Progenitor cell of endocrine pancreas (in vitro differentiated cells): ENCODE data around the gene ALAD. TPM values are rescaled to one million over a fixed set of nuclear protein-coding genes. Genes with fewer than 3 reads are reported as not detected.
"Not testable (repeated sequence)": the region's sequence is repeated elsewhere in the genome, so short reads cannot be mapped to it uniquely, and the experiment has no call there.

Experiments
- DNase-seq: peaks from one replicate; pipeline ENCODE4 v3.0.0; 2021; ENCODE audit warnings: low spot score; ENCODE audit not compliant: unreplicated experiment
- H3K27ac Mint-ChIP-seq: 2 replicates; pipeline ENCODE4 v1.8.0; 2021; ENCODE audit warnings: mild to moderate bottlenecking, moderate library complexity, mixed read lengths
- H3K27me3 Mint-ChIP-seq: 2 replicates; pipeline ENCODE4 v1.8.0; 2021; ENCODE audit warnings: mixed read lengths
- H3K36me3 Mint-ChIP-seq: 2 replicates; pipeline ENCODE4 v1.8.0; 2022; ENCODE audit warnings: mixed read lengths; ENCODE audit not compliant: insufficient read depth
- H3K4me1 Mint-ChIP-seq: 2 replicates; pipeline ENCODE4 v1.8.0; 2021; ENCODE audit warnings: low read depth, mixed read lengths
- H3K4me3 Mint-ChIP-seq: 2 replicates; pipeline ENCODE4 v1.8.0; 2021; ENCODE audit warnings: low read depth, mild to moderate bottlenecking, moderate library complexity, mixed read lengths
- H3K9me3 Mint-ChIP-seq: 2 replicates; pipeline ENCODE4 v1.8.0; 2021; ENCODE audit warnings: low read depth, mixed read lengths
- long read RNA-seq: library from polyadenylated mRNA; unstranded; transcript quantifications from one replicate; pipeline ENCODE4 v2.0.0, GENCODE V29; 2020
- total RNA-seq: library from RNA; stranded (reverse); gene quantifications from 2 replicates; pipeline ENCODE4 v1.2.1, GENCODE V29; 2021
- TF ChIP-seq, protein P1 (sequence below): fragments of 200-600 bp; sonication (generic); IDR thresholded peaks from one replicate; pipeline ENCODE4 v1.5.0; 2021; ENCODE audit warnings: antibody characterized with exemption, mild to moderate bottlenecking; ENCODE audit not compliant: unreplicated experiment

ALAD gene
- total RNA-seq = 59.3 and 64.3 TPM in 2 replicates
- long read RNA-seq, transcript ALAD-208 (12 exons, 3,247 nt) = minor isoform, 11 of 156 reads
- long read RNA-seq, transcript ALAD-201 (12 exons, 3,173 nt) = major isoform, 94 of 156 reads
- long read RNA-seq, partial matches to known transcripts = 10 of 156 reads
- long read RNA-seq, other reads (novel, unspliced or antisense) = 41 of 156 reads

DNA sequence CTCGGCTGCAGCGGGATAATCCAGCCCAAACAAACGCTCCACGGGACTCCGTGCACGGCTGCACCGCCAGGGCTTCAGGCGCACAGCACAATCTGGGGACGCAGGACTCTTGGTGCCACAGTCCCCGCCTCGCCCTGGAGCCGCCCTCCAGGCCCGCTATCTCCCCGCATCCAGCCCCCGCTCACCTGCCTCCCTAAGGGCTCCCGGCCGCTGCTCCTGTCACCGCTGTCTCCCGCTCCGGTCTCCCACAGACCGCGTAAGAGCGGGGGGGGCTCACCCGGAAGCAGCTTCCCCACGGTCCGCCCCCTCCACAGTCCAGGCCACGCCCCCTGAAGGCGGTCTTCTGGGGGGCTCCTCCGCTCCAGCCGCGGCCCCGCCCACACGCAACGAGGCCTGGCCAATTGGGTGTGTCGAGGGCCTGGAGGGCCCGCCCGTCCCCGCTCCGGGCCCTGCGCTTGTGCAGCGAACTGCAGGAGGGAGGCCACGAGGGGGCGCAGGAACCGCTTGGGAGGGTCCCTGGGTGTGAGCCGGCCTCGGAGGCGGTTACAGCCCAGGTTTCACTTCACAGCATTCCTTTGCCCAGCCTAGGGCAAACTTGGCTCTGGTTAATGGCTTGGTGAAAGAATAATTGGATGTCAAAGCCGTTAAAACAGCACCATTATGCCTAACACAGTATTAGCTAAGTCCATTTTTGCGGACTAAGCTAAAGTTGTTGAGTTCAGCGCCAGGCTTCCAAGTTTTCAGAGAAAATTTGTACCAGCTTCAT is at the start of gene ALAD:
TSS of gene ALAD (minus strand) at position 258 of the 766 bp plus-strand sequence. CDS start 7,725 bp downstream, outside the sequence.
- no peaks in the 10 kb centered on the region for H3K9me3 Mint-ChIP-seq
- no peaks in the 10 kb centered on the region for H3K36me3 Mint-ChIP-seq
- peak within 1 kb of the TSS; percentile 87 for H3K4me3 Mint-ChIP-seq
- H3K27ac Mint-ChIP-seq = peak within 1 kb of the TSS; percentile 92
- peak; percentile 100 for DNase-seq
- peaks cover 31% of the 10 kb centered on the region for H3K4me1 Mint-ChIP-seq
- TF ChIP-seq, protein P1, sequence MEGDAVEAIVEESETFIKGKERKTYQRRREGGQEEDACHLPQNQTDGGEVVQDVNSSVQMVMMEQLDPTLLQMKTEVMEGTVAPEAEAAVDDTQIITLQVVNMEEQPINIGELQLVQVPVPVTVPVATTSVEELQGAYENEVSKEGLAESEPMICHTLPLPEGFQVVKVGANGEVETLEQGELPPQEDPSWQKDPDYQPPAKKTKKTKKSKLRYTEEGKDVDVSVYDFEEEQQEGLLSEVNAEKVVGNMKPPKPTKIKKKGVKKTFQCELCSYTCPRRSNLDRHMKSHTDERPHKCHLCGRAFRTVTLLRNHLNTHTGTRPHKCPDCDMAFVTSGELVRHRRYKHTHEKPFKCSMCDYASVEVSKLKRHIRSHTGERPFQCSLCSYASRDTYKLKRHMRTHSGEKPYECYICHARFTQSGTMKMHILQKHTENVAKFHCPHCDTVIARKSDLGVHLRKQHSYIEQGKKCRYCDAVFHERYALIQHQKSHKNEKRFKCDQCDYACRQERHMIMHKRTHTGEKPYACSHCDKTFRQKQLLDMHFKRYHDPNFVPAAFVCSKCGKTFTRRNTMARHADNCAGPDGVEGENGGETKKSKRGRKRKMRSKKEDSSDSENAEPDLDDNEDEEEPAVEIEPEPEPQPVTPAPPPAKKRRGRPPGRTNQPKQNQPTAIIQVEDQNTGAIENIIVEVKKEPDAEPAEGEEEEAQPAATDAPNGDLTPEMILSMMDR = peak; percentile 98
- H3K27me3 Mint-ChIP-seq = no peaks in the 10 kb centered on the region

DNA sequence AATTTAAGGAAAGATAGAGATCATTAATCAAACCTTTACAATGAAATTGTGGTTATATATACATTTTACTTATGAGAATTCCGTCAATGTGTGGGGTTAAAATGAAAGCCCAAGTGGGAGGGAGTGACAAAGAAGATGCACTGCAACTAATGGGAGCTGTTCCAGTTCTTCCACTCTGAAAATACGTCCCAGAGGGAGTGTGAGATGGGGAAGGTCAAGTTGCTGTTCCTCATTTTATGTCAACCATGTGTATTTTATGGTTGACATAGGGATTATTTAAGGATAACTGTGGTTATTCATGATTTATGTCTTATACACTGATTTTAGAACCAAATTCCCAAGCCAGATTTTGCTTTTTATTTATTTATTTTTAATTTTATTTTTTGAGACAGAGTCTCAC is 48.3 kb upstream of the ALAD start:
- H3K27me3 Mint-ChIP-seq = no peaks in the 10 kb centered on the region
- no peak for DNase-seq
- H3K27ac Mint-ChIP-seq = no peak overlapping the region
- no peak overlapping the region for H3K4me3 Mint-ChIP-seq
- H3K36me3 Mint-ChIP-seq = no peaks in the 10 kb centered on the region
- H3K4me1 Mint-ChIP-seq = no peaks in the 10 kb centered on the region
- TF ChIP-seq, protein P1 = no peak
- H3K9me3 Mint-ChIP-seq = no peaks in the 10 kb centered on the region

DNA sequence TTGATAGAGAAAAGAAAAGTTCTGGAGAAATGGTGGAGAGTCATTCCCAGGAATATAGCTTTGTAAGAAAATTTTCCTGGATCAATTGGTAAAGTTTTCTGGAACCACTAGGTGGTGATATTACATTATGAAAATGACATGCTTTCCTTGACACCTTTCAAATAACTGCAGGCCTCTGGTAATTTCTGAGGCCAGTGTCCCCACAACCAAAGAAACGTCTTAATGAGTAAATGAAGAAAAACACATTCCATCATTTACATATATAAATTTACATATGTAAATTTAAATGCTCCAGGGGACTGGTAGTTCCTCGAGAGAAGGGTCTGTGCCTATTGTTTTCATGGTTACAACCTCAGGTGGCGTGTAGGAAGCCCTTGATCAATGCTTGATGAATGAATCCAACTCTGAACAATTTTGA is 45.2 kb upstream of the ALAD start:
- no peak overlapping the region for H3K27ac Mint-ChIP-seq
- DNase-seq = no peak
- H3K9me3 Mint-ChIP-seq = no peaks in the 10 kb centered on the region
- no peaks in the 10 kb centered on the region for H3K27me3 Mint-ChIP-seq
- TF ChIP-seq, protein P1 = peak; percentile 76
- H3K4me1 Mint-ChIP-seq = no peaks in the 10 kb centered on the region
- no peak overlapping the region for H3K4me3 Mint-ChIP-seq
- no peaks in the 10 kb centered on the region for H3K36me3 Mint-ChIP-seq

DNA sequence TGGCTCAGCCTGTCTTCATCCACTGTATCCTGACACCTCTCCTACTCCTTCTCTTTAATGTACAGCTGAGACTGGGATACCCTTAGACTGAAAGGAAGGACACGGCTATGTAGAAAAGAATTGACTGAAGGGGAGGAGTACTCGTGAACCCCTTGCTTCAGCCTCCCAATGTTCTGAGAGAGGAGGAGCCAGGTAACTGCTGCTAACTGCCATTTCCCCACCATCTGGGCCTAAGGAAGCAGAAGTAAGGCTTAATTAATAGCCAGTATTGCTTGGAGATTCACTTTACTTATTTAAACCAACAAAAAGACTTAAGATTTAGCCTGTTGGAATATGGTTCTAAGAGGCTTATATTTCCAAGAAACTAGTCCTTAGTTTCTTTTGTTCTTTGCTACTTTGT is 43.7 kb upstream of the ALAD start:
- Mint-ChIP-seq H3K27me3 (no peaks in the 10 kb centered on the region), H3K4me3 (no peak overlapping the region), H3K4me1 (no peaks in the 10 kb centered on the region), H3K9me3 (no peaks in the 10 kb centered on the region), H3K36me3 (no peaks in the 10 kb centered on the region), H3K27ac (no peak overlapping the region)
- TF ChIP-seq, protein P1 = no peak
- DNase-seq = no peak

DNA sequence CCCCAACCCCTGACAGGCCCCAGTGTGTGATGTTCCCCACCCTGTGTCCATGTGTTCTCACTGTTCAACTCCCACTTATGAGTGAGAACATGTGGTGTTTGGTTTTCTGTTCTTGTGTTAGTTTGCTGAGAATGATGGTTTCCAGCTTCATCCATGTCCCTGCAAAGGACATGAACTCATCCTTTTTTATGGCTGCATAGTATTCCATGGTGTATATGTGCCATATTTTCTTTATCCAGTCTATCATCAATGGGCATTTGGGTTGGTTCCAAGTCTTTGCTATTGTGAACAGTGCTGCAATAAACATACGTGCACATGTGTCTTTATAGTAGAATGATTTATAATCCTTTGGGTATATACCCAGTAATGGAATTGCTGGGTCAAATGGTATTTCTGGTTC is 36.6 kb upstream of the ALAD start:
- H3K27ac Mint-ChIP-seq, H3K4me1 Mint-ChIP-seq, H3K27me3 Mint-ChIP-seq, DNase-seq, H3K4me3 Mint-ChIP-seq, H3K36me3 Mint-ChIP-seq, H3K9me3 Mint-ChIP-seq: not testable (repeated sequence)
